GM19023 (cell line): ENCODE measurements around the gene PRPSAP2.

Experiments used
- ATAC-seq: cut with Tn5 transposase; IDR thresholded peaks from one replicate; pipeline ENCODE4 v1.9.1; 2021; ENCODE audit warnings: mild to moderate bottlenecking, moderate library complexity; ENCODE audit not compliant: unreplicated experiment

The PRPSAP2 gene

GRCh38 chr17:18960803-18961511, 103.0 kb downstream of the PRPSAP2 start:
- peak; percentile 72 for ATAC-seq

- no peak for ATAC-seq
Observed at GRCh38 chr17:18961634-18962493, 103.9 kb downstream of the PRPSAP2 start.

GRCh38 chr17:18962494-18962815, 104.5 kb downstream of the PRPSAP2 start:
- ATAC-seq, result no peak

DNA sequence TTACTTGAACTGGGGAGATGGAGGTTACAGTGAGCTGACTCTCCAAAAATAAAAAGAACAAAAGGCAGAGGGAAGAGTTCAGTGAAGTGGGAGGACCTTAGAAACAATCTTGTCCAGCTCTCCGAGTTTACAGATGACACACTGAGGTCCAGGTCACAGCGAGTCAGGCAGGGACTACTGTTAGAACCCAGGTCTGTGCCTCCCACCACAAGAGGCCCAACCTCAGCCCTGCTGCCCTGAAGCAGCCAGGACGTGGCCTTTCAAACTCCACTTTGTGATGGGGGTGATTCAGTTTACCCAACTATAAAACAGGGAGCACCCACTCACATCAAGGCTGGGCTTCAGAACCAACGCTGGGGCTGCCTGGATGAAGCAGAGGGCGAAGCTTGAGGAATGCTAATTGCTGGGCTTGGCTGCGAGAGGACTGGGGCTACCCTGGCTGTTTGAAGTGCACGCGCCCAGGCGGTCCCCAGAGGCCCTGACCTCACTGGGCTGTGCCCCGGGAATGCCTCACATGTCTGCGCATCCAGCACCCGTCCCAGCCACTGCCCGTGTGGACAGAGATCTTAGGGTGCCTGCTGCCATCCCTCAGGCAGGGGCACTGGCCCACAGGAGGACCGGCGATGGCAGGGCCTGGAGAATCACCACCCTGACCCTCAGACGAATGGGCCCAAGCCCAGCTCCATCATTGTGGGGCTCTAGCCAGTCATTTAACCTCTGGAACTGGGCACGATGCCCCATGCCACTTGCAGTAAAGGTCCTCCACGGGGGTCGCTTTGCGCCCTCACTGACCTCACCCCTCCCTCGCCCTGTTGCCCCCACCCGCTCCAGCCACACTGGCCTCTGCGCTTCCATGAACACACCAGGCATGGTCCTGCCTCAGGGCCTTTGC, 105.4 kb downstream of the PRPSAP2 start:
- no peak for ATAC-seq

DNA sequence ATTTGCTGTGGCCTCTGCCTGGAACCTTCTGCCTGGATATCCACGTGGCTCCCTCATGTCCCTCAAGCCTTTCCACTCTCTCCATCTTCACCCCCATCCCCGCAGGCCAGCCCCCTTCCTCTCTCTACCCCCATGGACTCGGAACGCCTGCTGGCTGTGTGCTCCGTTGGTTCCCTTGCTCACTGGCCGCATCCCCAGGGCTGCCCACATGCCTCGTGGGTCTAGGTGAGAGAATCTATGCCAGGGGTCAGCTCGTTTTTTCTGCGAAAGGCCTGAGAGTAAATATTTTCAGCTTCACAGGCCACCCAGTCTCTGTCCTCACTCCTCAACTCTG, 106.1 kb downstream of the PRPSAP2 start:
- no peak for ATAC-seq

- ATAC-seq, result no peak
Observed at GRCh38 chr17:18964550-18964949, 106.6 kb downstream of the PRPSAP2 start.

- no peak for ATAC-seq
Observed at GRCh38 chr17:18965530-18966236, 107.8 kb downstream of the PRPSAP2 start.

DNA sequence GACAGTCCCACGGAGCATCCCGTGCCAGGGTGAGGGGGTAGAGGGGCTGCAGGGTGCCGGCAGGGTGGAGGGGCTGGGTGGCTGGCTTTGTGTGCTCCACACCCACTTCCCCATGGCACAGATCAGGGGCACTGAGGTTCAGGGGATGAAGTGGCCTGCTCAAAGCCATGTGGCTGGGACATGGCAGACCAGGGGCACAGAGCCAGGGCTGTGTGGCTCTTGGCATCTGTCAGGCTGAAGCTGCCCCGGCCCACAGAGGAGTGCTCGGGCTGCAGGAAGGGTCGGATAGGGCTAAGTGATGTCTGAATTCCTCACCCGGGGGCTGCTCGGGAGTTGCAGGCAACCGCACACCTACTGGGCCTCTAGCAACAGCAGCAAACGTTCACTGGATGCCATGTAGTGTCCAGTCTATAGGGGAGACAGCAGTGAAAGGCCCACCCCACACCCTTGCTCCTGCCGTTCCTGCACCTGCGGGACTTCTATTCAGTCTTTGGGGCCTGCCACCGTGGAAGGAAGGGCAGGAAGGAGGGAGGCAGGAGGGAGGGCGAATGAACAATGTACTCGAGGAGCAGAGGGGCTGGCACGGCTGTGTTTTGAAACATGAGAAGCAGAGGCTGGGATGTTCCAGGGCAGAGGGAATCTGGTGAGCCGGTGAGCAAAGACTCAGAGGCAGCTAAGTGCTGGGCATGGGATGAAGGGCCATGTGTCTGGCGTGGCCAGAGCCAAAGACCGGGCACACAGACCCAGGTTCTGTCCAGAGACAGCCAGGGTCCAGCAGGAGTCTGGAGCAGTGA, 109.1 kb downstream of the PRPSAP2 start:
- ATAC-seq, result no peak

DNA sequence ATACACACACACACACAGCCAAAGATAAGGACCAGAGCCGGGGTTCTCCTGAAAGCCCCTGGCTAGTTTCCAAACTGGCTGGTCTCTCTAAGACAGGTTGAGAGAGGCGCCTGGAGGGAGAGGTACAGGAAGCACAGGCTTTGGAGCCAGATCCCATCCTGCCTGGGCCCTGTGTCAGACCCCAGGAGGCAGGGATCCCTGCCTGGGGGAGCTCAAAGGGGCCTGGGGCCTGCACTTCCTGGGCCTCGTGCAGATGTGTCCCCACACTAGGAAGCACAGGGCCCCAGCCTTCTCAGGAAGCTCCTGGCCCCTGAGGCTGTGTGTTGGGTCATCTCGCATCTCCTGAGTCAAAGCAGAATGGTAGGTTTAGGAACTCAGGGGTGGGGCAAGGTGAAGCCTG, 110.0 kb downstream of the PRPSAP2 start:
- ATAC-seq, result no peak

DNA sequence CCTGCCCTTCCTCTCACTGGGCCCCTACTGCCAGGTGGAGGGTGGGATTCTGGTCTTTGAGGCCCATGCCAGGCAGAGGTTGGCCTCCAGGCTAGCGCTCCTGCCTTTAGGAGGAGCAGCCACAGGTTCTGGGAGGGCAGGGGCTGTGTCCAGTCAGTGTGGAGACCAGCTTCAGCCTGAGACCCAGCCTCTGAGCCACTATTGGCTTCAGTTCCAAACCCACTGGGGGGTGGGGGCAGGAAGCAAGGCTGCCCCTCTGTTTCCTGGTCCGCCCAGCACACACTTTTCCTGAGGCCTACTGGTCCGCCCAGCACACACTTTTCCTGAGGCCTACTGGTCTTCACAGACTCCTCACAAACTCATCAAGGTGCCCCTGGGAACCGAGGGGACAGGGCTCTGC, 110.4 kb downstream of the PRPSAP2 start:
- ATAC-seq, result no peak

DNA sequence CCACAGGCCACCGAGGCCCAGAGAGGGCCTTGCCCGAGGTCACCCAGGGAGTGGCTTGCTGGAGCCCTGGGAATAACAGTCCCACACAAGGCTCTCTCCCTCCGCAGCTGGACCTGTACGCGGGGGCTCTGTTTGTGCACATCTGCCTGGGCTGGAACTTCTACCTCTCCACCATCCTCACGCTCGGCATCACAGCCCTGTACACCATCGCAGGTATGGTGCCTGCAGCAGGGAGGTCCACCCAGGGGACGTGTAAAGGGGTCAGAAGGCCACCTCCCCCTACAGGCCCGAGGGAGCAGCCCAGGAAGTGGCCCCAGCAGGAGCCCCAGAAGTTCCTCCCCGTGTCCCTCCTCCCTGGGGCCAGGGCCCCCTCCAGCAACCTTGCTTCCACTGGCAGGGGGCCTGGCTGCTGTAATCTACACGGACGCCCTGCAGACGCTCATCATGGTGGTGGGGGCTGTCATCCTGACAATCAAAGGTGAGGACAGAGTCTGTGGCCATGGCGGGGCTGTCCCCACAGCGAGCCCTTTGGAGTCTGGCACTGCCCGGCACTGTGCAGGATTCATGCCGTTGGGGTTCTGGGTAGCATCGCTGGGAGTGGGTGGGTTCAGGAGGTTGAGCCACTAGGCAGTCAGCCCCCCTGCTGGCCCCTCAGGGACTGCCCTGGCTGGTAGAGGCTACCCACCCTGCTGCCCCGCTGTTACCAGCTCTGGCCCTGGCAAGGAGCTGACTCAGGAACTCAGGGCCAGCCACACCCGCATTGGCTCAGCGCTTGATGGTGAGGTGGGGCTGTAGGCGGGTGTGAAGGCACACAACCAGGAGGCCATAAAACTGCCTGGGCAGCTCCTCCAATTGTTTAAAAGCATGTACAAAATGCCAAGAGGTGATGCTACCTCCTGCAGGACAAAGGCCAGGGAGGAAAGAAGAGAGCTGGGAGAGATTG, 111.3 kb downstream of the PRPSAP2 start:
- ATAC-seq, result no peak

DNA sequence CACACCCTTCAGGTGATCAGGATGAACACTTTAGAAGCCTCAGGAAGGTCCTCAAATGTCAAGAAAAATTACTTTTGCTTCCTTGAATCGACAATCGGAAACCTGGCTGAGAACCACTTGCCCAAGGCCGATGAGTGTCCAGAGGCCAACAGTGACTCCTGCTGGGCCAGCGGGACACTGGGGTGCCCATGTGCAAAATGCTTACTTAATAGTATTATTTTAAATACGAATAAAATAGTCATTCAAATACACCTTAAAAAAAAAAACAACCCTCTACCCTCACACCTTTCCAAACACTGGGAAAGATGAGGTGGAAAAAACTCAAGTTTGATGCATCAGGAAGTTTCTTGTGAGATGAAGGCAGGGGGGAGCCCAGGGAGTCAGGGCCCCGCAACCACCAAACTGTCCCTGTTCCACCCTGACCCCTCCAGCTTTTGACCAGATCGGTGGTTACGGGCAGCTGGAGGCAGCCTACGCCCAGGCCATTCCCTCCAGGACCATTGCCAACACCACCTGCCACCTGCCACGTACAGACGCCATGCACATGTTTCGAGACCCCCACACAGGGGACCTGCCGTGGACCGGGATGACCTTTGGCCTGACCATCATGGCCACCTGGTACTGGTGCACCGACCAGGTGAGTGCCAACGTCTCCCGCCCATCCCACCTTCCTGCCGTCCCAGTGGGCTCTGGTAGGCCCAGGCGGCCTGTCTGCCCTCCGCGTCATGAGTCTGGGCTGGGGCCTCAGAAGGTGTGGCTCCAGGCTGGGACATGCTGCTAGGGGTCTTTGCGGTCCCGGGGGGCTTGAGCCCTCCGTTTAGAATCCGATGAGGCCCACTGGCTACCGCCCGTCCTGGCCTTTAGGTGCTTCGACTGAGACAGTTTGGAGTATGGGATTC, 112.9 kb downstream of the PRPSAP2 start:
- ATAC-seq, result no peak

DNA sequence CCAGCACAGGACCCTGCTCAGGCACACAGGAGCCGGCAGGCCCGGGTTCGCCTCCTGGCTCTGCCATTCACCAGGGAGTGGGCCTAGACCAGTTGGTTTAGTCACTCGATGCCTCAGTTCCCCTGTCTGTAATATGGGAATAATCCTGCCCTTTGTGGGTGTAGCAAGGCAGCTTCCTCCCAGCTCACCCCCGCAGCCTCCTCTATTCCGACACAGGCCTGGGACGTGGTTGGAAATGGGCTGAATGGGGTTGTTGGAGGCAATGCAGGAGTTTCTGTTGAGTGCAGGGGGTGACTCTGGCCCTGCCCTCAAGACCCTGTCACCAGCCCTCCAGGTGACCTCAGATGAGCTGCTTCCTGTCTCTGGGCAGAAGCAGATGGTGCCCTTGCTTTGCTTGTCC, 113.9 kb downstream of the PRPSAP2 start:
- ATAC-seq, result no peak

DNA sequence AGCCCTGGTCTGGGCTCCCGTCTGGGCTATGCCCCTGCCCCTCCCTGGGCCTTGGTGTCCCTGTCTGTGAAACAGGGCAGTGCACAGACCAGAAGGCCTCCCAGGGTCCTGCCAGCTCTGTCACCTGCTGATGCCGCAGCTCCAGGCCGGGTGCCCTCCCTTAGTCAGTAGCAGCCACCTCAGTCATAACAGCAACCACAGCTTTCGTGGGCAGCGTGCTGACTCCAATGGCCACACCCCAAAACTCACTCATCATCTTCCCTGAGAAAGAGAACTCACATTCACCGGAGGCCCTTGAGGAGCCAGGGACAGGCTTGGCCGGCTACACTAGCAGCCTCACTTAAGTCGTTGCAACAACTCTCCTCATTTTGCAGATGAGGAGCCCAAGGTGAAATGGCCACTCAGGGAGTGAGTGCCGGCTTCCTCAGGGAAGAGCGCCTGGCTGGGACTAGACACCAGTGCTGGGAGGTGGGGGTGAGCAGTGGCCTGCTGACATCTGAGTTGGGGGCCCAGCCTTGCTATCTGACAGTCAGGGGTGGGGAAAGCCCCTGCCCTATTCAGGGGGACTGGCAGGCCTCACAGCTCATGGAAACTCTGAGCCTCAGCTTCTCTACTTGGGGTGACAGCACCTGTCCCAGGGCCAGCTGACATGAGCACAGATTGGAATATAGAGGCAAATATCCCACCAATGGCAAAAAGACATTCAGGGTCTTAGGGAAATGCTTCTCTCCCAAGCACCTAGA, 116.6 kb downstream of the PRPSAP2 start:
- no peak for ATAC-seq

DNA sequence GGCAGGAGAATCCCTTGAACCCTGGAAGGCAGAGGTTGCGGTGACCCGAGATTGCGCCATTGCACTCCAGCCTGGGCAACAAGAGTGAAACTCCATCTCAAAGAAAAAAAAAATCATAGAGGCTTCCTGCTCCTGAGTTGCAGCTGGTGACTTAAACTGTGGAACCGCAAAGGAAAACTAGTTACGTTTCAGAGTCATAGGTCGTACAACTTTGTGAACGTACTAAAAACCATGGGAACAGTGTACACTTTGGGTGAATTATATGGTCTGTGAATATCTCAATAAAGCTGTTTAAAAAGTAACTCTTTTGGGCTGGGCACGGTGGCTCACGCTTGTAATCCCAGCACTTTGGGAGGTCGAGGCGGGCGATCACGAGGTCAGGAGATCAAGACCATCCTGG, 117.7 kb downstream of the PRPSAP2 start:
- no peak for ATAC-seq

- ATAC-seq, result no peak
Observed at GRCh38 chr17:18976201-18976600, 118.3 kb downstream of the PRPSAP2 start.

DNA sequence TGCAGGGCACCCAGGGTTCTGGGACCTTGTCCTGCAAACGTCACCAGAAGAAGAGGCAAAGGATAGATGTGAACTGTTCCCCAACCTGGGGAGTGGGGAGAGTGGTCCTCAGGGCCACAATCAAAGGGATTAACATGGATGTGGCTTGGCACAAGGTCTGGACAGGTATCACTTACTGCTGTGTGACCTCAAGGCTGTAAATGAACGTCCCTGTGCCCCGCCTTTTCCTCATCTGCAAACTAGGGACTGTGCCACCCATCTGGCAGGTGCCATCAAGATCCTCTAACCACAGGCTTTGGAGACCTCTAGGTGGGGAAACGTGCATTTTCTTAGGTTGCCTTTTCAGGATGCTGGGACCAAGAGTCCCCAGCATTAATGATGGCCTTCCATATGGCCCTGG, 119.1 kb downstream of the PRPSAP2 start:
- no peak for ATAC-seq
